ACC112 (cell line): Measurements from ENCODE around the gene HERC5.

Experiments used
- H2AFZ ChIP-seq: fragments of 200-600 bp; sonication (generic); one replicate; pipeline ENCODE4 v1.6.0; 2017; ENCODE audit warnings: antibody characterized with exemption, low read length; ENCODE audit not compliant: unreplicated experiment
- H3K27ac ChIP-seq: fragments of 200-600 bp; sonication (generic); 2 replicates; pipeline ENCODE4 v1.5.1; 2014; ENCODE audit warnings: low read depth, mild to moderate bottlenecking, antibody characterized with exemption, low read length, moderate library complexity
- H3K27me3 ChIP-seq: fragments of 200-600 bp; sonication (generic); 2 replicates; pipeline ENCODE4 v1.6.1; 2014; ENCODE audit warnings: mild to moderate bottlenecking, antibody characterized with exemption, low read length, moderate library complexity, mixed read lengths; ENCODE audit not compliant: insufficient read depth
- H3K36me3 ChIP-seq: fragments of 200-600 bp; sonication (generic); 2 replicates; pipeline ENCODE4 v1.6.1; 2016; ENCODE audit warnings: mild to moderate bottlenecking, antibody characterized with exemption, low read length, moderate library complexity, mixed read lengths; ENCODE audit not compliant: insufficient read depth
- H3K4me1 ChIP-seq: fragments of 200-600 bp; sonication (generic); one replicate; pipeline ENCODE4 v1.6.1; 2016; ENCODE audit warnings: low read length, mixed read lengths; ENCODE audit not compliant: insufficient read depth, unreplicated experiment, control insufficient read depth
- H3K4me3 ChIP-seq: fragments of 200-600 bp; sonication (generic); 2 replicates; pipeline ENCODE4 v1.5.1; 2014; ENCODE audit warnings: mild to moderate bottlenecking, low read depth, low read length
- H3K79me2 ChIP-seq: fragments of 200-600 bp; sonication (generic); one replicate; pipeline ENCODE4 v1.6.0; 2016; ENCODE audit warnings: low read length; ENCODE audit not compliant: control insufficient read depth, unreplicated experiment, insufficient read depth

Gene HERC5

DNA sequence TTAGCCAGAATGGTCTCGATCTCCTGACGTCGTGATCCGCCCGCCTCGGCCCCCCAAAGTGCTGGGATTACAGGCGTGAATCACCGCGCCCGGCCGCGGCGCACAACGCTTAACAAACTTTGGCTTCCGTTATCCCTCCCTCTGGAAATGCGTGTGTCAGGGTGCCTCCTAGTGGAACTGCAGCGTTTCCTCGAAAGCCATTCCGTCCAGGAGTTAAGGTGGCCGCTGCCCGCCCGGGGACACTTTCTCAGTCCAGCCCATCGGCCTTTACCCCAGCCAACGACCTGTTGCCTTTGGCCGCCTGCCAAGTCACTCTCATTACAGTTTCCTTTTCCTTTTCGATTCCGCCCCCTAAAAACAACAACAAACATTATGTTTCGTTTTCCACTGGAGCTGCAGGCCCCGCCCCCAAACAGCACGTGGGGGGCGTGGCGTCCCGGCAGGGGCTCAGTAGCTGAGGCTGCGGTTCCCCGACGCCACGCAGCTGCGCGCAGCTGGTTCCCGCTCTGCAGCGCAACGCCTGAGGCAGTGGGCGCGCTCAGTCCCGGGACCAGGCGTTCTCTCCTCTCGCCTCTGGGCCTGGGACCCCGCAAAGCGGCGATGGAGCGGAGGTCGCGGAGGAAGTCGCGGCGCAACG lies at the start of gene HERC5:
Gene HERC5, plus strand, starts transcription at position 450 of the 637 bp plus-strand sequence. Its CDS starts 151 bp downstream, at position 601.
- Histone ChIP-seq H3K27ac (peak within 1 kb of the TSS; percentile 39), H3K4me1 (peaks cover 23% of the 10 kb centered on the region), H3K4me3 (peak within 1 kb of the TSS; percentile 81), H3K36me3 (peaks cover 9% of the 10 kb centered on the region; the same call in 1 of the 2 replicates), H3K79me2 (peaks cover 17% of the 10 kb centered on the region), H3K27me3 (no peaks in the 10 kb centered on the region), H2AFZ (peak within 1 kb of the TSS; percentile 52)

DNA sequence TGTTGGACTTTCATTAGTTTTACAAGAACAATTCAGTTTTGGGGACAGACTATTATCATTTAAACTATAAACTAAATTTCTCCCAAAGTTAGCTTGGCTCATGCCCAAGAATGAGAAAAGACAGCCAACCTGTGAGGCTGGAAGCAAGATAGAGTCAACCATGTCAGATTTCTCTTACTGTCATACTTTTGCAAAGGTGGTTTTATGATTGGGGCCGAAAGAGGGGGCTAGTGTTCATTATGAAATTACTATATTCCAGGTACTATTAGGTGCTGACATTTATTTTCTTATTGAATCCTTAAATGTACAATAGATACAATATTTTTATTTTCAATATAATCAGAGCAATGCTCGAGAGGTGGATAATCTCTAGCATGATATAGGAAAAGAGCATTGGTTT lies 47.7 kb upstream of the HERC5 start:
- Histone ChIP-seq H3K4me1 (no peaks in the 10 kb centered on the region), H3K27me3 (no peaks in the 10 kb centered on the region), H3K4me3 (no peak overlapping the region), H3K79me2 (no peaks in the 10 kb centered on the region), H3K36me3 (peaks cover 50% of the 10 kb centered on the region), H3K27ac (no peak overlapping the region), H2AFZ (no peak overlapping the region)

DNA sequence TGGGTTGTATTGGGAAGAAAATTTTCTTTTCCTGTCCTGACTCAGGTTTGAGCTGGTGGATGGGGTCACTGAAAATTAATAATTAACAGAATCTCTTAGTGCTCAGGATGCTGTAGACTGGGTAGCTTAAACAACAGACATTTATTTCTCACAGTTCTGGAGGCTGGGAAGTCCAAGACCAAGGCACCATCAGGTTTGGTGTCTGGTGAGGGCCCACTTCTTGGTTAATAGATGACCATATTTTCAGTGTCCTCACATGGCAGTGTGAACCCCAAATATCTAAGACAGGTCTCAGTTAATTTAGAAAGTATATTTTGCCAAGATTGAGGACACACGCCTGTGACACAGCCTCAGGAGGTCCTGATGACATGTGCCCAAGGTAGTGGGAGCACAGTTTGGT lies 47.1 kb upstream of the HERC5 start:
- Histone ChIP-seq H3K4me1 (no peaks in the 10 kb centered on the region), H3K27me3 (no peaks in the 10 kb centered on the region), H3K27ac (no peak overlapping the region), H2AFZ (no peak overlapping the region), H3K79me2 (no peaks in the 10 kb centered on the region), H3K4me3 (no peak overlapping the region), H3K36me3 (peaks cover 48% of the 10 kb centered on the region)

DNA sequence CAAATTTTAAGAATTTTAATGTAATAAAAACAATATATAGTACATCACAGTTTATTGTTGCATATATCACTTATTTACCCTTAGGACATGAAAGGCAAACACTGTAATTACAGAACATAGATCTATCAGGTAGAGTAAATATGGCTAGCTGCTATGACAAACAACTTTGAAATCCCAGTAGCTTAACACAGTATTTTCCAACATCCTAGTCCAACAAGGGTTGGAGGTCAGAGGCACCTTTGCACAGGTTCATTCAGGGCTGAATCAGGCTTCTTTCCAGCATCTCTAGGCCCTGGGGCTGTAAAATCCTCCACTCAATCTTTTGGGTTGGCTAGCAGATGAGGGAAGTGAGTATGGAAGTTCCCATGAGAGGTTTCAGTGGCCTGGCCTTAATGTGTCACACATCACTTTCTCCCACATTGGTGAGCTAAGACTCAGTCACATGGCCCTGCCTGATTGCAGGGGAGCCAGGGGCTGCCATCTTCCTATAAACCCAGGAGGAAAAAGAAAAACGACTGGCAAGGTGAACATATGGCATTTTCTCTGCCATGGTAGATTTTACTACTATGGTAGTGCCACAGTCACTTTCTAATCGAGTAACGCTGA lies 45.3 kb upstream of the HERC5 start:
- no peak overlapping the region for H2AFZ ChIP-seq
- H3K4me1 ChIP-seq = no peaks in the 10 kb centered on the region
- H3K79me2 ChIP-seq = no peaks in the 10 kb centered on the region
- no peaks in the 10 kb centered on the region for H3K27me3 ChIP-seq
- H3K4me3 ChIP-seq = no peak overlapping the region
- H3K36me3 ChIP-seq = peaks cover 42% of the 10 kb centered on the region; the same call in 1 of the 2 replicates
- H3K27ac ChIP-seq = no peak overlapping the region

DNA sequence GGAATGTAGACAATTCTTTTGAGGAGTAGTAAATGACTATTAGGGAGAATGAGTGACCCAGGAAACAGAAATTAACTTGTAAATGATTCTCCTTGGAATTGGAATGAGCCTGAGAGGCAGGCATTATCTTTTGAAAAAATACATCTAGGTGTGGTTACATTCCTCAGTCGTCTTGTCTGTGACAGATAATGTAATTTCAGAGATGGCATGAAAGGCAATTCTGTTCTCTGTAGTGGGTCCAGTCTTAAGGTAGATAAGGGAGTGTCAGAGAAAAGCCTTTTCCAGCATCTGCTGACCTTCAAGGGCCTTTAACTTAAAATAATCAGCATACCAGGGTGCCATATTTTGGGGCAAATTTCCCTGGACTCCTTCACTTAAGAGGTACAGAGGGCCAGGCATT lies 43.1 kb upstream of the HERC5 start:
- no peak overlapping the region for H3K4me3 ChIP-seq
- peaks cover 32% of the 10 kb centered on the region; the same call in 1 of the 2 replicates for H3K36me3 ChIP-seq
- no peaks in the 10 kb centered on the region for H3K27me3 ChIP-seq
- no peak overlapping the region for H3K27ac ChIP-seq
- no peaks in the 10 kb centered on the region for H3K79me2 ChIP-seq
- no peak overlapping the region for H2AFZ ChIP-seq
- no peaks in the 10 kb centered on the region for H3K4me1 ChIP-seq

DNA sequence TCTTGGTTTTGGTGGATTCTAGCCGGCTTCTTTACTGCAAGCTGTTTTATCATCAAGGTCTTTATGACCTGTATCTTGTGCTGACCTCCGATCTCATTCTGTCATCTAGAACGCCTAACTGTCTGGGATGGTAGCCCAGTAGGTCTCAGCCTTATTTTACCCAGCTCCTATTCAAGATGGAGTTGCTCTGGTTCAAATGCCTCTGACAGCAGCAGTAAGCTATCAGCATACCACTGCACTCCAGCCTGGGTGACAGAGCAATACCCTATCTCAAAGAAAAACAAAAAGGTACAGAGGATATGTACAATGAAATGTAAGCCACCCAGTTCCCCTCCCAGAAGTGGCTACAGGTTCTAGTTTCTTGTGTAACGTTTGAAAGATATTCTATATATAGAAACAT lies 42.2 kb upstream of the HERC5 start:
- no peak overlapping the region for H3K4me3 ChIP-seq
- H3K27me3 ChIP-seq = no peaks in the 10 kb centered on the region
- no peaks in the 10 kb centered on the region for H3K79me2 ChIP-seq
- H3K36me3 ChIP-seq = peaks cover 30% of the 10 kb centered on the region; the same call in 1 of the 2 replicates
- no peak overlapping the region for H2AFZ ChIP-seq
- H3K4me1 ChIP-seq = no peaks in the 10 kb centered on the region
- H3K27ac ChIP-seq = no peak overlapping the region

DNA sequence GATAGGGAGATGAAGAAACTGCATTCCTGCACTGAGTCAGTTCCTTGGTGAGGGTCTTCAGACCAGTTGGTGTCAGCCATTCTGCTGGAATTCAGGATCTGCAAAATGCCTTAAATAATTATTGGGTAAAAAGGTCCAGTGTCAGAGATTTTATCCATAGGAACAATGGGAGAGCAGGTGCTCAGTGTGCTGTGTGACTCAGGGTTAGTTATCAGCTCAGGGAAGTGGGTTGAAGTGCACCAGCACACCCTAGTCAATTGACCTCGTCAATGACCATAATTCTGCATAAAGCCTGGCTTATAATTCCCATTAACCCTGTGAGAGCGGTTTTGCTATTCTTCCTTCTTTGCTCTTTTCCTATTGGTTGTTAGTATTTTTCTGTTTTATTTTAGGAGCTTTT lies 40.9 kb upstream of the HERC5 start:
- Histone ChIP-seq H2AFZ (no peak overlapping the region), H3K27me3 (no peaks in the 10 kb centered on the region), H3K4me1 (no peaks in the 10 kb centered on the region), H3K27ac (no peak overlapping the region), H3K79me2 (no peaks in the 10 kb centered on the region), H3K4me3 (no peak overlapping the region), H3K36me3 (peaks cover 33% of the 10 kb centered on the region)

DNA sequence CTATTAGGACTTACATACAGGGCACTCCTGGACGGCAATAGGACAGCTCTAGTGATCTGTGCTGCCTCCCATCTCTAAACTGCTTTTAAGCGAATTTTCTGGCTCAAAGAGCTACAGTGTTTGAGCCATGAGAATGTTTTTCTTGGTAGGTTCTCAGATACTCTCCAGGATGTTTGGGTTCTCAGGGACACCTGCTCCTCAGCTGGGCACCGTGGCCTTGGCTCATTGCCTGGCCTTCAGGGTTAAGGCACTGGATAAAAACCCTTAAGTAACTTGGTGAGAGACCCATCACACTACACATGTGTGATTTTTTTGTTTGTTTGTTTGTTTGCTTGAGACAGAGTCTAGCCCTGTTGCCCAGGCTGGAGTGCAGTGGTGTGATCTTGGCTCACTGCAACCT lies 38.5 kb upstream of the HERC5 start:
- Histone ChIP-seq H3K4me1 (no peaks in the 10 kb centered on the region), H3K27me3 (no peaks in the 10 kb centered on the region)

DNA sequence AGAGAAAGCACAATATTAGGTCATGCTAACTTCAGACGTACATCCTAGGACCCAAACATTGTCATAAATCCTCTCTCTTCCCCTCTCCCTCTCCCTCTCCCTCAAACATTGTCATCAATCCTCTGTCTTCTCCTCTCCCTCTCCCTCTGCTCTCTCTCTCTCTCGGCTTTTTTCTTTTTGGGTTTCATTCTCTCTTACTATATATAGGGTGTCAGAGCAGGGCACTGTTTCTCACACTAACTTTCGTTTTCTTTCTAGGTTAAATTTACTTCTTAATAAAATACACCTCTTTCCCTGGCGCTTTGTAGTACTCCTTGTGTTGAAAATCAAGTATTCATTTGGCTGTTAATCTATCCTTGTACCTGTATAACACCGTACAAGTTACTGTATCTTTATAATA lies 37.0 kb upstream of the HERC5 start:
- H3K27me3 ChIP-seq = no peaks in the 10 kb centered on the region
- H2AFZ ChIP-seq = no peak overlapping the region
- no peak overlapping the region for H3K27ac ChIP-seq
- H3K79me2 ChIP-seq = no peaks in the 10 kb centered on the region
- no peak overlapping the region for H3K4me3 ChIP-seq
- H3K4me1 ChIP-seq = no peaks in the 10 kb centered on the region
- H3K36me3 ChIP-seq = peaks cover 33% of the 10 kb centered on the region

More for the DNA sequence above, 38.5 kb upstream of the HERC5 start:
- Histone ChIP-seq H3K79me2 (no peaks in the 10 kb centered on the region), H2AFZ (no peak overlapping the region), H3K4me3 (no peak overlapping the region), H3K36me3 (peaks cover 32% of the 10 kb centered on the region), H3K27ac (no peak overlapping the region)

DNA sequence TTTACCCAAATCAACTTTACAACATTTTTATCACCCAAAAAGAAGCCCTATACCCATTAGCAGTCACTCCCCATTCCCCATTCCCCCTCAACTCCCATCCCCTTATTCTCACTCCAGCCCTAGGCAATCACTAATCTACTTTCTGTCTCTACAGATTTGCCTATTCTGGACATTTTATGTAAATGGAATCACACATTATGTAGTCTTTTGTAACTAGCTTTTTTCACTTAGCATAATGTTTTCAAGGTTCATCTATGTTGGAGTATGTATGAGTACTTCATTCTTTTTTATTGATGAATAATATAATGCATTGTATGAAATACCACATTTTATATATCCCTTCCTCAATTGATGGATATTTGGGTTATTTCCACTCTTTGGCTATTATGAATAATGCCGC lies 36.1 kb upstream of the HERC5 start:
- Histone ChIP-seq H3K4me1 (no peaks in the 10 kb centered on the region), H2AFZ (no peak overlapping the region), H3K27ac (no peak overlapping the region), H3K27me3 (no peaks in the 10 kb centered on the region), H3K36me3 (peaks cover 34% of the 10 kb centered on the region), H3K4me3 (no peak overlapping the region), H3K79me2 (no peaks in the 10 kb centered on the region)

DNA sequence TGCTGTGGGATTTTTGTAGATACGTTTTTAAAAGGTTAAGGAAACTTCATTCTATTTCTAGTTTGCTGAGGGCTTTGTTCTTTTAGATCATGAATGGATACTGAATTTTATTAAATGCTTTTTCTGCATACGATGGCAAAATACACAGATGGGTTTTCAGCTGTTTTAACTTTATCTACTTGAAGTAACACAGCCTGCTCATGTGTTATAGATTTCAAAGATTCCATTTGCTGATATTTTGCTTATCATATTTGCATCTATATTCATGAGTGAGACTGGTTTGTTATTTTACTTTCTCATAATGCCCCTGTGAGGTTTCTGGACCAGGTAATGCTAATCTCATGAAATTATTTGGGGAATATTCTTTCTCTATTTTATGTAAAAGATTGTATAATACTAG lies 34.5 kb upstream of the HERC5 start:
- H3K4me1 ChIP-seq = no peaks in the 10 kb centered on the region
- H3K27ac ChIP-seq = no peak overlapping the region
- H3K4me3 ChIP-seq = no peak overlapping the region
- peaks cover 38% of the 10 kb centered on the region for H3K36me3 ChIP-seq
- no peak overlapping the region for H2AFZ ChIP-seq
- H3K27me3 ChIP-seq = no peaks in the 10 kb centered on the region
- H3K79me2 ChIP-seq = no peaks in the 10 kb centered on the region
